ENCODE data around the gene ACYP2.
"Not testable (repeated sequence)": the region's sequence is repeated elsewhere in the genome, so short reads cannot be mapped to it uniquely, and the experiment has no call there.

ACYP2 gene

GRCh38 chr2:54262015-54262765 lies 146.8 kb downstream of the ACYP2 start:
- no peak overlapping the region for H3K27ac Mint-ChIP-seq
- peaks cover 3% of the 10 kb centered on the region for H3K4me1 Mint-ChIP-seq
- TF ChIP-seq CTCF (IDR thresholded peaks at IDR 0.05; ENCODE audit: unreplicated experiment in 3 of 3) = no peak
- H3K36me3 Mint-ChIP-seq (ENCODE audit: low read depth) = peaks cover 3% of the 10 kb centered on the region
- H3K9me3 Mint-ChIP-seq = peaks cover 14% of the 10 kb centered on the region
- H3K4me3 Mint-ChIP-seq = no peak overlapping the region
- H3K27me3 Mint-ChIP-seq (ENCODE audit: low read depth) = no peaks in the 10 kb centered on the region

- H3K4me3 Mint-ChIP-seq; H3K27me3 Mint-ChIP-seq (ENCODE audit: low read depth); H3K36me3 Mint-ChIP-seq (ENCODE audit: low read depth); H3K4me1 Mint-ChIP-seq; H3K27ac Mint-ChIP-seq: not testable (repeated sequence)
- H3K9me3 Mint-ChIP-seq = peaks cover 14% of the 10 kb centered on the region
Measured at GRCh38 chr2:54265081-54265480, 149.7 kb downstream of the ACYP2 start.

- TF ChIP-seq CTCF (IDR thresholded peaks at IDR 0.05; ENCODE audit: unreplicated experiment in 3 of 3) = no peak
- Mint-ChIP-seq H3K4me1 (peaks cover 8% of the 10 kb centered on the region), H3K4me3 (no peak overlapping the region), H3K27me3 (ENCODE audit: low read depth) (no peaks in the 10 kb centered on the region), H3K9me3 (peaks cover 14% of the 10 kb centered on the region), H3K36me3 (ENCODE audit: low read depth) (peaks cover 5% of the 10 kb centered on the region), H3K27ac (no peak overlapping the region)
Measured at GRCh38 chr2:54267577-54267976, 152.2 kb downstream of the ACYP2 start.

GRCh38 chr2:54271189-54271588 lies 155.8 kb downstream of the ACYP2 start:
- H3K27me3 Mint-ChIP-seq (ENCODE audit: low read depth) = no peaks in the 10 kb centered on the region
- H3K4me3 Mint-ChIP-seq = no peak overlapping the region
- H3K27ac Mint-ChIP-seq = no peak overlapping the region
- H3K36me3 Mint-ChIP-seq (ENCODE audit: low read depth) = peaks cover 7% of the 10 kb centered on the region
- peaks cover 8% of the 10 kb centered on the region for H3K4me1 Mint-ChIP-seq
- peaks cover 5% of the 10 kb centered on the region for H3K9me3 Mint-ChIP-seq
- no peak for TF ChIP-seq CTCF (IDR thresholded peaks at IDR 0.05; ENCODE audit: unreplicated experiment in 3 of 3)

DNA sequence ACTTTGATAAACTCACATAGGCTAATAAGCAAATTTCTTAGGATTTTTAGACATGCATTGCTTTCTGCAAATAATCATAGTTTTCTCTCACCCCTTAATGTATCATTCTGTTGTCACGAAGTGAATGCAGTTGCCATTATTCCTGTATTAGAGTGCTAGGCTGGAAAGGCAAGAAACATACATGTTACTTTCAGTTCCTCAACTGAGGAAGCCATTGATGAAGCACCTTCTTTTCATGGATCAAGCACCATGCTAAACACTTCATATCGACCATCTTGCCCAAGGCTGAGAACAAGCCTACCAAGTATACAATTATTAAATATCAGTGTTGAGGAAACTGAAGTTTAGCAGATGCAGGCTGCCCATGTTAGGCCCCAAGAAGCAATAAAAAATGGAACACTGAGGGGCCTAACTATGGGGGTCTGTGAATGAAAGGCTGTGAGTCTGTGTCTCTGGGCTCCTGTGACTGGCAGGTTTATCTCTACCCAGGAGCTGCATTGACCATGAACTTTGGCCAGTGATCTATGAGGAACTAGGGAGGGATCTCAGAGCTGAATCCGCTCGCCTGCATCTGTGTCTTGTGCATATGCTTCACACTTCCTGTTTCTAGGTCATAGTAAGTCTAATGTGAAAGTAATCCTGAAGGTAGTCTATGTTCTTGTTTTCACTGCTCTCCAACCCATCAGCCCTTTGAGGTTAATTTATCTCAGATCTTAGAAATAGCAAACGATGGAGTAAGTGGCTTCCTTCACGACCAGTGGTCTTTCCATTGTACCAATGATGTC lies 156.6 kb downstream of the ACYP2 start:
- Mint-ChIP-seq H3K27ac (no peak overlapping the region), H3K36me3 (ENCODE audit: low read depth) (peaks cover 7% of the 10 kb centered on the region), H3K9me3 (peaks cover 3% of the 10 kb centered on the region), H3K4me1 (peaks cover 7% of the 10 kb centered on the region), H3K4me3 (no peak overlapping the region), H3K27me3 (ENCODE audit: low read depth) (no peaks in the 10 kb centered on the region)
- no peak for TF ChIP-seq CTCF (IDR thresholded peaks at IDR 0.05; ENCODE audit: unreplicated experiment in 3 of 3)

GRCh38 chr2:54274781-54275242 lies 159.4 kb downstream of the ACYP2 start:
- Mint-ChIP-seq H3K36me3 (ENCODE audit: low read depth) (peaks cover 7% of the 10 kb centered on the region), H3K4me3 (no peak overlapping the region), H3K4me1 (no peaks in the 10 kb centered on the region), H3K27me3 (ENCODE audit: low read depth) (no peaks in the 10 kb centered on the region), H3K27ac (no peak overlapping the region), H3K9me3 (peaks cover 3% of the 10 kb centered on the region)
- no peak for TF ChIP-seq CTCF (IDR thresholded peaks at IDR 0.05; ENCODE audit: unreplicated experiment in 3 of 3)

Data from nephron (organoid).